ENCODE data around the gene TADA3.

DNA sequence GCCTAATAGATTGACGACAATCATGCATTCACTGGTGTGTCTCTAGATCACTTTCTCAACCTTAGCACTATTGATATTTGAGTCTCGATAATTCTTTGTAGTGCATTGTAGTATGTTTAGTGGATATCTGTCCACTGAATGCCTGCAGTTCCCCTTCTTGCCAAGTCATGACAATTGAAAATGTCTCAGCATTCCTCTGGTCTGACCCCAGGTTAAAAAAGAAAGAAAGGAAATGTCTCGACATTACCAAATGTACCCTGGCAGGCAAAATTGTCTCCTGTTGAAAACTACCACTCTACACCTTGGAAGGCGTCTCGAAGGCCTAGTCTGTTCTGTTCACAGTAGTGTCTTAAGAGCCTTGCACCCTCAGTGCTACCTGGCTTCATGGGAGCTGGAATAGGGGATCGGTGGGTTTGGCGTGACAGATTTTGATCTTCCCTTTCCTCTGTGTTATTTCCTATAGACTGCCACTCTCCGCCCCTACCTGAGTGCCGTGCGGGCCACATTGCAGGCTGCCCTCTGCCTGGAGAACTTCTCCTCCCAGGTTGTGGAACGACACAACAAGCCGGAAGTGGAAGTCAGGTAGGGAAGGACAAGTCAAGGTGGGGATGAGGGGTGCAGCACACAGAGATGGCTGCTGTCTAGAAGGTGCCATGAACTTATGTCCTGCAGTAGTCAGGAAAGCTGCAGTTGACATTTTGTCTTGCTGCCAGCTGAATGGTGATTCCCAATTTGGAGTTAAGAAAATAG, 5.1 kb upstream of the TADA3 start:
- TF ChIP-seq POLR2A (IDR thresholded peaks at IDR 0.05; ENCODE audit: low read length) (no peak), GATA1 (IDR thresholded peaks at IDR 0.05; ENCODE audit: low read depth, low read length) (no peak)
